ENCODE measurements around the gene TNS3.

The TNS3 gene

GRCh38 chr7:47507522-47507921, 74.4 kb downstream of the TNS3 start:
- no peak for DNase-seq (ENCODE audit: low read depth in 1 of 2, low spot score in 1 of 2)
- no peak overlapping the region for H3K27ac ChIP-seq (replicated peaks)
- no peak overlapping the region for H3K4me3 ChIP-seq (replicated peaks; ENCODE audit: insufficient read depth, low read length)
- TF ChIP-seq SPI1 (IDR thresholded peaks at IDR 0.05; ENCODE audit: borderline replicate concordance, low read depth): no peak
- TF ChIP-seq, protein P1, sequence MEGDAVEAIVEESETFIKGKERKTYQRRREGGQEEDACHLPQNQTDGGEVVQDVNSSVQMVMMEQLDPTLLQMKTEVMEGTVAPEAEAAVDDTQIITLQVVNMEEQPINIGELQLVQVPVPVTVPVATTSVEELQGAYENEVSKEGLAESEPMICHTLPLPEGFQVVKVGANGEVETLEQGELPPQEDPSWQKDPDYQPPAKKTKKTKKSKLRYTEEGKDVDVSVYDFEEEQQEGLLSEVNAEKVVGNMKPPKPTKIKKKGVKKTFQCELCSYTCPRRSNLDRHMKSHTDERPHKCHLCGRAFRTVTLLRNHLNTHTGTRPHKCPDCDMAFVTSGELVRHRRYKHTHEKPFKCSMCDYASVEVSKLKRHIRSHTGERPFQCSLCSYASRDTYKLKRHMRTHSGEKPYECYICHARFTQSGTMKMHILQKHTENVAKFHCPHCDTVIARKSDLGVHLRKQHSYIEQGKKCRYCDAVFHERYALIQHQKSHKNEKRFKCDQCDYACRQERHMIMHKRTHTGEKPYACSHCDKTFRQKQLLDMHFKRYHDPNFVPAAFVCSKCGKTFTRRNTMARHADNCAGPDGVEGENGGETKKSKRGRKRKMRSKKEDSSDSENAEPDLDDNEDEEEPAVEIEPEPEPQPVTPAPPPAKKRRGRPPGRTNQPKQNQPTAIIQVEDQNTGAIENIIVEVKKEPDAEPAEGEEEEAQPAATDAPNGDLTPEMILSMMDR (IDR thresholded peaks at IDR 0.05; ENCODE audit: insufficient read depth, low read length): no peak
- TF ChIP-seq, protein P2, sequence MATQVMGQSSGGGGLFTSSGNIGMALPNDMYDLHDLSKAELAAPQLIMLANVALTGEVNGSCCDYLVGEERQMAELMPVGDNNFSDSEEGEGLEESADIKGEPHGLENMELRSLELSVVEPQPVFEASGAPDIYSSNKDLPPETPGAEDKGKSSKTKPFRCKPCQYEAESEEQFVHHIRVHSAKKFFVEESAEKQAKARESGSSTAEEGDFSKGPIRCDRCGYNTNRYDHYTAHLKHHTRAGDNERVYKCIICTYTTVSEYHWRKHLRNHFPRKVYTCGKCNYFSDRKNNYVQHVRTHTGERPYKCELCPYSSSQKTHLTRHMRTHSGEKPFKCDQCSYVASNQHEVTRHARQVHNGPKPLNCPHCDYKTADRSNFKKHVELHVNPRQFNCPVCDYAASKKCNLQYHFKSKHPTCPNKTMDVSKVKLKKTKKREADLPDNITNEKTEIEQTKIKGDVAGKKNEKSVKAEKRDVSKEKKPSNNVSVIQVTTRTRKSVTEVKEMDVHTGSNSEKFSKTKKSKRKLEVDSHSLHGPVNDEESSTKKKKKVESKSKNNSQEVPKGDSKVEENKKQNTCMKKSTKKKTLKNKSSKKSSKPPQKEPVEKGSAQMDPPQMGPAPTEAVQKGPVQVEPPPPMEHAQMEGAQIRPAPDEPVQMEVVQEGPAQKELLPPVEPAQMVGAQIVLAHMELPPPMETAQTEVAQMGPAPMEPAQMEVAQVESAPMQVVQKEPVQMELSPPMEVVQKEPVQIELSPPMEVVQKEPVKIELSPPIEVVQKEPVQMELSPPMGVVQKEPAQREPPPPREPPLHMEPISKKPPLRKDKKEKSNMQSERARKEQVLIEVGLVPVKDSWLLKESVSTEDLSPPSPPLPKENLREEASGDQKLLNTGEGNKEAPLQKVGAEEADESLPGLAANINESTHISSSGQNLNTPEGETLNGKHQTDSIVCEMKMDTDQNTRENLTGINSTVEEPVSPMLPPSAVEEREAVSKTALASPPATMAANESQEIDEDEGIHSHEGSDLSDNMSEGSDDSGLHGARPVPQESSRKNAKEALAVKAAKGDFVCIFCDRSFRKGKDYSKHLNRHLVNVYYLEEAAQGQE (IDR thresholded peaks at IDR 0.05; ENCODE audit: insufficient replicate concordance, low read depth): no peak
- no peak for TF ChIP-seq POLR2AphosphoS5 (IDR thresholded peaks at IDR 0.05; ENCODE audit: low read depth)
- no peak for TF ChIP-seq GABPA (IDR thresholded peaks at IDR 0.05; ENCODE audit: low read depth)
- H3K27me3 ChIP-seq (ENCODE audit: insufficient read depth, poor library complexity, severe bottlenecking): no peaks in the 10 kb centered on the region

- no peak for DNase-seq (ENCODE audit: low read depth in 1 of 2, low spot score in 1 of 2)
- Histone ChIP-seq H3K27ac (replicated peaks) (no peak overlapping the region), H3K27me3 (ENCODE audit: insufficient read depth, poor library complexity, severe bottlenecking) (no peaks in the 10 kb centered on the region), H3K4me3 (replicated peaks; ENCODE audit: insufficient read depth, low read length) (no peak overlapping the region)
- TF ChIP-seq, protein P1 (IDR thresholded peaks at IDR 0.05; ENCODE audit: insufficient read depth, low read length): no peak
- TF ChIP-seq, protein P2 (IDR thresholded peaks at IDR 0.05; ENCODE audit: insufficient replicate concordance, low read depth): no peak
- no peak for TF ChIP-seq SPI1 (IDR thresholded peaks at IDR 0.05; ENCODE audit: borderline replicate concordance, low read depth)
- no peak for TF ChIP-seq POLR2AphosphoS5 (IDR thresholded peaks at IDR 0.05; ENCODE audit: low read depth)
- TF ChIP-seq GABPA (IDR thresholded peaks at IDR 0.05; ENCODE audit: low read depth): no peak
Observed at GRCh38 chr7:47506382-47507339, 75.2 kb downstream of the TNS3 start.

DNA sequence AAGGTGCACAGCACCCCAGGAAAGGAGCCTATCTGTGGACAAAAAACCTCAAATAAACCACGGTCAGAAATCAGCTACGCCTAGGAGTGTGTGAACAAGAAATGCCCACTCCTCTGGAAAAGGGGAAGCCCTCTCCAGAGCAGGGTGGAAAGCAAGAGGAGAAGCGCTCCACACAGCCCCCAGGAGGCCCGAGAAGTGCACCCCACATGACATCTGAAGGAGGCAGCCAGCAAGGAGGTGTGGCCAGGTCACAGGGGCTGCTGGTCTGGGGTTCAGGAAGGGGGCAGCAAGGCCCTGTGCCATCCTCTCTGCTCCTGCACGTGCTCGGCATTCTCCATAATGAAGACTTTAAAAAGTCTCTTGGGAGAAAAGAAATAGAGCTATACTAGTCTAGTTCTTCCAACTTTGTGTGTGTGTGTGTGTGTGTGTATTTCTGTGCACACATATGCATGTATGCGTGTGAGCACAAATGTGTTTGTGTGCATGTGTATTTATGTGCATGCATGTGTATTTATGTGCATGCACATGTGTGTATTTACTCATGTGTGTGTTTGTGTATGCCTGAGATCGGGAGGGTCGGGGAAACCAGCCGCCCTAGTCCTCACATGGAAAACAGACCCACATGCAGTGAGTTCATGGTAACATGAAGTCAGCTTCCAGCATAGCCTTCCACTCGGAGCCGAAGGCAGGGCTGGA, 76.5 kb downstream of the TNS3 start:
- TF ChIP-seq, protein P1 (IDR thresholded peaks at IDR 0.05; ENCODE audit: insufficient read depth, low read length): no peak
- TF ChIP-seq, protein P2 (IDR thresholded peaks at IDR 0.05; ENCODE audit: insufficient replicate concordance, low read depth): no peak
- TF ChIP-seq POLR2AphosphoS5 (IDR thresholded peaks at IDR 0.05; ENCODE audit: low read depth): no peak
- TF ChIP-seq GABPA (IDR thresholded peaks at IDR 0.05; ENCODE audit: low read depth): no peak
- no peak for TF ChIP-seq SPI1 (IDR thresholded peaks at IDR 0.05; ENCODE audit: borderline replicate concordance, low read depth)
- Histone ChIP-seq H3K27me3 (ENCODE audit: insufficient read depth, poor library complexity, severe bottlenecking) (no peaks in the 10 kb centered on the region), H3K4me3 (replicated peaks; ENCODE audit: insufficient read depth, low read length) (no peak overlapping the region), H3K27ac (replicated peaks) (no peak overlapping the region)
- no peak for DNase-seq (ENCODE audit: low read depth in 1 of 2, low spot score in 1 of 2)

All from HL-60 (cell line).